ENCODE results near the gene CD320. TPM values are rescaled to one million over a fixed set of nuclear protein-coding genes. Genes with fewer than 3 reads are reported as not detected.

The CD320 gene
- total and polyA plus RNA-seq, 10 of the 15 experiments (the other 5 are each of a cell fraction or from before 2014, with no cell fraction given): 1.1 to 134 (median 46.5) TPM

DNA sequence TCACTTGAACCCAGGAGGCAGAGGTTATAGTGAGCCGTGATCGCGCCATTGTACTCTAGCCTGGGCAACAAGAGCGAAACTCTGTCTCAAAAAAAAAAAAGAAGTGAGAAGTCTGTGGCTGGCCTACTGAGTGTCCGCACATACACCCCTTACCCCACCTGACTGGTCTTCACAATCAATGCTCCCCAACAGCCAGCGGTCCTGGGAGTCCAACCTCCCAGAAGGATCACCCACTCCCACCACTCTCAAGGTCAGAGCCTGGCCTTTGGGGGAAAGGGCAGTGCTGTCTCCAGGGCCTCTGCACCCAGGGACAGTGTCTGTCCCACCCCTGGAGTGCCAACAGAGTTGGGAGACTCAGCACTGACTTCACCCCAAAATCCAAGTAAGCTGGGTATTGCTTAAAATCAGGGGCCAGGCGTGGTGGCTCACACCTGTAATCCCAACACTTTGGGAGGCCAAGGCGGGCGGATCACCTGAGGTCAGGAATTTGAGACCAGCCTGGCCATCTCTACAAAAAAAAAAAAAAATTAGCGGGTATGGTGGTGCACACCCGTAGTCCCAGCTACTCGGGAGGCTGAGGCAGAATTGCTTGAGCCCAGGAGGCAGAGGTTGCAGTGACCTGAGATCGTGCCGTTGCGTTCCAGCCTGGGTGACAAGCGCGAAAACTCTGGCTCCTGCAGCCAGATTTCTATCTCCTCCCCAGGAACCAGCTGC is 2.3 kb upstream of the CD320 start:
- intact Hi-C loops (cut with micrococcal nuclease; ENCODE audit: unreplicated experiment) (no loop called here), in situ Hi-C loops (cut with MboI) (no loop called here)
- Histone ChIP-seq H3K27me3 (replicated peaks in 1 of 2; ENCODE audit: control insufficient read depth in 2 of 2, insufficient read depth in 2 of 2, low read length in 1 of 2) (no peaks in the 10 kb centered on the region), H3K4me2 (ENCODE audit: control insufficient read depth, insufficient read depth) (no peak overlapping the region), H3K4me3 (no peak overlapping the region), H3K36me3 (ENCODE audit: control insufficient read depth in 2 of 2, insufficient read depth in 2 of 2, low read length in 1 of 2) (peaks cover 7 to 9% of the 10 kb centered on the region in 2 experiments; a peak in 3 of 4 replicates), H3K79me2 (ENCODE audit: control insufficient read depth, insufficient read depth, low read length) (peaks cover 21% of the 10 kb centered on the region), H2AFZ (ENCODE audit: control insufficient read depth, low read depth, low read length) (no peak overlapping the region), H3K27ac (ENCODE audit: control insufficient read depth, insufficient read depth) (no peak overlapping the region), H3K4me1 (ENCODE audit: control insufficient read depth, insufficient read depth, low read length) (peaks cover 11% of the 10 kb centered on the region), H3K9me3 (replicated peaks; ENCODE audit: control insufficient read depth, insufficient read depth, low read length) (no peaks in the 10 kb centered on the region), H3K9ac (ENCODE audit: control insufficient read depth, insufficient read depth, low read length) (no peak overlapping the region), H4K20me1 (ENCODE audit: control insufficient read depth, insufficient read depth) (no peaks in the 10 kb centered on the region)
- no TSS peak for BruUV-seq (replicated peaks)
- TF ChIP-seq STAT1 (conservative IDR thresholded peaks at IDR 0.05) (no peak), SPI1 (IDR thresholded peaks at IDR 0.05; ENCODE audit: borderline replicate concordance, insufficient read depth, low read depth, low read length) (peak; percentile 64; the same call in 1 of the 2 replicates), IKZF2 (IDR thresholded peaks at IDR 0.05) (no peak), TBL1XR1 (IDR thresholded peaks at IDR 0.05; ENCODE audit: low read depth, low read length) (no peak), YY1 (IDR thresholded peaks at IDR 0.05; ENCODE audit: low read depth, low read length) (no peak), SIX5 (IDR thresholded peaks at IDR 0.05; ENCODE audit: low read depth, low read length, severe bottlenecking) (no peak)
- TF ChIP-seq, protein P1, sequence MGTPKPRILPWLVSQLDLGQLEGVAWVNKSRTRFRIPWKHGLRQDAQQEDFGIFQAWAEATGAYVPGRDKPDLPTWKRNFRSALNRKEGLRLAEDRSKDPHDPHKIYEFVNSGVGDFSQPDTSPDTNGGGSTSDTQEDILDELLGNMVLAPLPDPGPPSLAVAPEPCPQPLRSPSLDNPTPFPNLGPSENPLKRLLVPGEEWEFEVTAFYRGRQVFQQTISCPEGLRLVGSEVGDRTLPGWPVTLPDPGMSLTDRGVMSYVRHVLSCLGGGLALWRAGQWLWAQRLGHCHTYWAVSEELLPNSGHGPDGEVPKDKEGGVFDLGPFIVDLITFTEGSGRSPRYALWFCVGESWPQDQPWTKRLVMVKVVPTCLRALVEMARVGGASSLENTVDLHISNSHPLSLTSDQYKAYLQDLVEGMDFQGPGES (IDR thresholded peaks at IDR 0.05): no peak
- TF ChIP-seq, protein P2, sequence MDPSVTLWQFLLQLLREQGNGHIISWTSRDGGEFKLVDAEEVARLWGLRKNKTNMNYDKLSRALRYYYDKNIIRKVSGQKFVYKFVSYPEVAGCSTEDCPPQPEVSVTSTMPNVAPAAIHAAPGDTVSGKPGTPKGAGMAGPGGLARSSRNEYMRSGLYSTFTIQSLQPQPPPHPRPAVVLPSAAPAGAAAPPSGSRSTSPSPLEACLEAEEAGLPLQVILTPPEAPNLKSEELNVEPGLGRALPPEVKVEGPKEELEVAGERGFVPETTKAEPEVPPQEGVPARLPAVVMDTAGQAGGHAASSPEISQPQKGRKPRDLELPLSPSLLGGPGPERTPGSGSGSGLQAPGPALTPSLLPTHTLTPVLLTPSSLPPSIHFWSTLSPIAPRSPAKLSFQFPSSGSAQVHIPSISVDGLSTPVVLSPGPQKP (IDR thresholded peaks at IDR 0.05; ENCODE audit: low read depth, low read length): no peak
- ChIA-PET CTCF (interaction anchor here (1.1 kb wide), 1 partner anchor 9 kb away, joined by 8 read pairs; no protein-coding TSS in a partner anchor), SMC1A (ENCODE audit: uncharacterized antibody, unreplicated experiment) (no interaction called here), RAD21 (ENCODE audit: unreplicated experiment) (no interaction called here), POLR2A (interaction anchor here (0.5 to 1.3 kb wide), 4 partner anchors 10 to 59 kb away, joined by 3 read pairs; partner anchors contain the start of genes NDUFA7 and RPS28)
- DNase-seq (ENCODE audit: low read depth, low spot score) (no peak), ATAC-seq (peak; percentile 42), FAIRE-seq (no peak)
- WGBS (ENCODE audit: insufficient coverage, insufficient replicate concordance, low lambda C conversion rate, missing lambda C conversion rate): 85% methylated on average over 14 of the region's 17 CpGs
